Lower leg skin (tissue), 3 donors: ENCODE measurements around the gene TMEM63A.

Source experiments
- POLR2A ChIP-seq, 2 donors: fragments of 450-650 bp; IDR thresholded peaks; one replicate each; pipeline ENCODE4 v1.6.1; 2016 to 2017; ENCODE audit warnings: antibody characterized with exemption in 2 of 2, mild to moderate bottlenecking in 1 of 2, moderate library complexity in 1 of 2
- TF ChIP-seq, protein P1 (sequence below), 3 donors: fragments of 450-650 bp; IDR thresholded peaks; one replicate each; pipeline ENCODE4 v1.5.1; 2016; ENCODE audit warnings: antibody characterized with exemption in 3 of 3, mild to moderate bottlenecking in 3 of 3, moderate library complexity in 2 of 3

GRCh38 chr1:225855503-225856300, 26.5 kb downstream of the TMEM63A start:
- TF ChIP-seq, protein P1, sequence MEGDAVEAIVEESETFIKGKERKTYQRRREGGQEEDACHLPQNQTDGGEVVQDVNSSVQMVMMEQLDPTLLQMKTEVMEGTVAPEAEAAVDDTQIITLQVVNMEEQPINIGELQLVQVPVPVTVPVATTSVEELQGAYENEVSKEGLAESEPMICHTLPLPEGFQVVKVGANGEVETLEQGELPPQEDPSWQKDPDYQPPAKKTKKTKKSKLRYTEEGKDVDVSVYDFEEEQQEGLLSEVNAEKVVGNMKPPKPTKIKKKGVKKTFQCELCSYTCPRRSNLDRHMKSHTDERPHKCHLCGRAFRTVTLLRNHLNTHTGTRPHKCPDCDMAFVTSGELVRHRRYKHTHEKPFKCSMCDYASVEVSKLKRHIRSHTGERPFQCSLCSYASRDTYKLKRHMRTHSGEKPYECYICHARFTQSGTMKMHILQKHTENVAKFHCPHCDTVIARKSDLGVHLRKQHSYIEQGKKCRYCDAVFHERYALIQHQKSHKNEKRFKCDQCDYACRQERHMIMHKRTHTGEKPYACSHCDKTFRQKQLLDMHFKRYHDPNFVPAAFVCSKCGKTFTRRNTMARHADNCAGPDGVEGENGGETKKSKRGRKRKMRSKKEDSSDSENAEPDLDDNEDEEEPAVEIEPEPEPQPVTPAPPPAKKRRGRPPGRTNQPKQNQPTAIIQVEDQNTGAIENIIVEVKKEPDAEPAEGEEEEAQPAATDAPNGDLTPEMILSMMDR (IDR thresholded peaks at IDR 0.05), result no peak
- no peak for TF ChIP-seq POLR2A (IDR thresholded peaks at IDR 0.05)
